HG03064 (cell line): ENCODE data around the gene NCAM1.
"Not testable (repeated sequence)": the region's sequence is repeated elsewhere in the genome, so short reads cannot be mapped to it uniquely, and the experiment has no call there.

Experiments used
- ATAC-seq: cut with Tn5 transposase; IDR thresholded peaks from one replicate; pipeline ENCODE4 v1.9.1; 2021; ENCODE audit warnings: low read depth; ENCODE audit not compliant: unreplicated experiment

NCAM1 gene

DNA sequence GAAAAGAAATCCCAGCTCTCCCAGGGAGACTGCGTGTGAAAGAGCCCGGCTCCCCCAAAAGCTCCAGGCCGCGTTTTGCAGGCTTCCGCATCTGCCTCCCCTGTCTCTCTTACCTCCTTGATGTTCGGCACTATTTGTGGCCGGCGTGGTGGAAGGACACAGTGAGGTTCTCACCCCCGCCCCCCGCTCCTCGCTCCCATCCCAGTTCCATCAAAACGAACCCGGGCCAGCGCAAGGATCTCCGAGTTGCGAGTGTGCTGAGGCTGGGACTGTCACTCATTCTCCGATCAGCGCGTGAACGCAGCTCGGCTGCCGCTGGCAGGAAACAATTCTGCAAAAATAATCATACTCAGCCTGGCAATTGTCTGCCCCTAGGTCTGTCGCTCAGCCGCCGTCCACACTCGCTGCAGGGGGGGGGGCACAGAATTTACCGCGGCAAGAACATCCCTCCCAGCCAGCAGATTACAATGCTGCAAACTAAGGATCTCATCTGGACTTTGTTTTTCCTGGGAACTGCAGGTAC lies at the start of gene NCAM1:
NCAM1 (plus strand) TSS at position 275 of the 523 bp plus-strand sequence.
- ATAC-seq = no peak

DNA sequence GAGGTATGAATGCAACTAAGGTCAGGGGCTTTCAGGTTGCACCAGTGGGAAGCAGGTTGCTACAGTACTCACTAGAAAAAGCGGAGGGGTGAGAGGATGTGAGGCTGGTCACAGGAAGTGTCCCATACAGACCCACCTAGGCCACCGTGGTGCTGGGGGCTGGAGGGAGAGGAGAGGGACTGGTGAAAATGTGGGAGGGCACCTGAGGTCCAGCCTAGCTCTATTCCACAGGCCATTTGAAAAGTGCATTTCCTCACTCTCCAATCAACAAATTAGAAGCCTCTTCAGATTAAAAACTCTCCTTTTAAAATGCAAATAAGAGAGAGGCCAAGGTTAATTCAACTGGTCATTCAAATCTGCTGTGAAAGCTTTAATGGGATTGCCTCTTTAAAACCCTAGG lies 38.6 kb upstream of the NCAM1 start:
- no peak for ATAC-seq

DNA sequence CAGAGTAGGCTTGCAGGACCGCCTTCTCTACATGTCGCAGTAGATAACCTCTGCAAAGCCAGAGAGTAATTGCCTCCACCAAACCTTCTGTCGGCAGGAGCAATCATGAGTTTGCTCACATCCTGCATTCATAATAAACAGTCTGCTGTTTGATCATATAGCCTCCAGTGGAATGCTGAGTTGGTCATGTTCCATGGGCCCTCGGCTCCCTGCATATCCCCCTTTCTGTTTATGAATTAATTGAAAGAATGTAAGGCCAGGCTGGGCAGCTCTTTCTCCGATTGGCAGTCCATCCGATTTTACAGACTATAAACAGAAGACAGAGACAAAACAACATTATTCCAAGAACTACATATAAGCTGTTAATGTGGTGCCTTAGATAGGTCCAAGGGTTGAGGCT lies 36.4 kb upstream of the NCAM1 start:
- ATAC-seq = not testable (repeated sequence)

- no peak for ATAC-seq
These were observed 35.5 kb upstream of the NCAM1 start for GRCh38 chr11:112925516-112926310.

DNA sequence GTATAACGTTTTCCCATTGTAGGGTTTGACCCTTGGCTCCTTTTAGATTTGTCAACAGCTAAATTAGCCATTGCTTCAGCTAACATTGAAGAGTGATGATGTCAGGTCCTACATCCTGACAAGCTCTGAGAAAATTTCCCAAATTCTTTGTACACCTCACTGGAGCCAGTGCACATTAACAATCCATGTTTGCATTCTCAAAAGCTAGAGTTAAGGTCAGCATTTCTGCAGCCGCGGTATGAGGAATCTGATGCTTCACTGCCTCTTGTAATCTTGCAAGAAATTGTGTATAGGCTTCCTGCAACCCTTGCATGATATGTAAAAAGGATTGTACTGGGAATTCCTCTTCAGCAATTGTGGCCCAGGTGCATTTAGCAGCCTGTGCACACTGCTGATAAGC lies 33.1 kb upstream of the NCAM1 start:
- no peak for ATAC-seq

GRCh38 chr11:112929432-112929831 lies 31.8 kb upstream of the NCAM1 start:
- no peak for ATAC-seq

- no peak for ATAC-seq
These were observed 29.5 kb upstream of the NCAM1 start for GRCh38 chr11:112931703-112932102.

DNA sequence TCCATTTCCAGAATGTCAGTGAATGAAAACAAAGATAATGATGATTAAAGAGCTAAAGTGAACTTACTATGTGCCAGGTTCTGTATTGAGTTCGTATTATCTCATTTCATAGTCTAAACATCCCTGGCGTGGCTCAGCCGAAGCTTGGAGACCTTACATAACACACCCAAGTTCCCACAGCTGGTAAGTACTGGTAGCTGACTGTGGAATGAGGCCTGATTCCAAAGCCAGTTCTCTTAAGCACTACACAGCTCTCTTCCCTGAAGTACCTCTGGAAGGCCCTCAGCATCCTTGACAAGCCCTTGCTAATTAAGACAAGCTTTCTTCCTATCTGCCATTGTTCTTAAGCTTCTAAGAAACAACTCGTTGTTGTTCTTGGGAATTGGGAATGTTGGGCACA lies 28.6 kb upstream of the NCAM1 start:
- ATAC-seq = no peak

DNA sequence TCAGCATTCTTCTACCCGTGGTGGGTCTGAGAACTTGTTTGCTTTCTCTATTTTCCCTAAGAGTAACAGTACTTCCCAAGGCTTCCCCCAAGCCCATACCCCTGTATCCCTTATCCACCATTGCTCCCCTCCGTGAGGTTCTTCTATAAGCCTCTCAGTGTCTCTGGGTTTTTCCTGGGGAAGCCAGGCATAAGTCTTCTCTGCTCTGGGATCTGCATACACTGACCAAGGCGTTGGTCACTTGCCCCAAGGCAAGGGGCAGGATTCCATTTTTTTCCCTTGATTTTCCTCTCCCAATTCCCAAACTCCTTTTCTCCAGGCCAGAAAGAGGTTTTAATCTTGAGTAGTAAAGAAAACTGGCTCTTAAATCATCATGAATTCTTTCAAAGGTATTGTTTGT lies 27.2 kb upstream of the NCAM1 start:
- ATAC-seq = no peak

DNA sequence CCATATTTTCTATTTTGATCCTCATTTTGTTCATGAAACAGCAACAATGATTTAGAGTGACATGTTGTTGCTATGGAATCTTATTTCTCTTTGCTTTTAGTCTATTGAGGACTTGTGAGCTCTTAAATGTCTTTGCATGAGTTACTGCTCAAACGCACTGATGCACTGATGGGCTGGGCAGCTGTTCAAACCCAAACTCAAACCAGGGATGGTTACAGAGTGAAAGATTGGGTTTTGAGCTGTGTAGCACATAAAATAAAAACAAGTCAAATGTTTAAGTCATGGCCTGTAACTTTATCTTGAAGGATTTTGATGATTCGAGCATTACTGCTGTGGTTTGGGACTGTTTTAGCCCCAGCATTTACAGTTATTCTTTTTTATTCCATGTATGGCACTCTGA lies 20.1 kb upstream of the NCAM1 start:
- ATAC-seq = no peak

DNA sequence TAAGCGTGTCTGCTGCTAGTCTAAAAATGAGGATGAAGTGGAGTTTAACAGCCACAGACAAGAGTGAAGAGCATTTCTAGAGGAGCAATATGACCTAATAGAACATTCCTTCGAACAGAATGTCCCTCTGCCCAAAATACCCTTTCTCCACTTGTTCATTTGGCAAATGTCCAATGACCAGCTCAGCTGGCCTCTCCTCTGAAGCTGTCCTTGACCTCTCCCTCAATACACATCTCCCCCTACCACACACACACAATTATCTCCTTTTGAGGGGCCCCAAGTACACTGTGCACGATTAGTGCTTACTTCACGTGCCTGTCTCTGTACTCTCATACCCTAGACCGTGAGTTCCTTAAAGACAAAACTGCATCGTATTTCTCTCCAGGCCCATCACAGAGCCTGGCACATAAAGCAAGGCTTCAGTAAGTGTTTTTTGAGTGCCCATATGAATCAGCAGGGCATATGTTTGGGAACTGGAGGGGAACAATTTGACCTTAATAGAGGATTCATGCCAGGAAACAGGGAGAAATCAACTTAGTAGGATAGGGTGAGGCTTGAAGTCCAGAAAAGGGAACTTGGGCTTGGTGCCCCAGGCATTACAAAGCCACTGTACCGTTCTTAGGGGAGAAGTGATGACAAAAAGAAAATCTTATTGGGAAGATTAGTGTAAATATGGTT lies 18.1 kb upstream of the NCAM1 start:
- ATAC-seq = no peak

DNA sequence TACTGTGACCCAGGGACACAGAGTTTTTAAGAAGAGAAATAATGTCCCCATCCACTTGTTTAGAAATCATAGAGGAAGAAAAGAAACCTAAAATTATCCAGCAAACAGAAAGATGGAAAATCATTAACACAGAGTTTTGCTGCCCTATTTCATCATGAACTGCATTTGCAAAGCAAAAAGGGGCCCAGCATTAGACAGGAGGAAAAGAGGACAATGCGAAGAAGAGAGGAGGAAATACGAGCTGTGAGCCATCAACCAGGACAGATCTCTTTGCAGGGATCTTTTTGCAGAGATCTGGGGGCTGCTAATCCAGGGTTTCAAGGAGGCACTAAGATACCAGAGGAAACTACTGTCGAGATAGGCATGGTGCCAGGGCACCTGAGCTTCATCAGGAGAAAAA lies 14.4 kb upstream of the NCAM1 start:
- no peak for ATAC-seq

- ATAC-seq = no peak
These were observed 11.2 kb upstream of the NCAM1 start for GRCh38 chr11:112949781-112950575.

GRCh38 chr11:112958670-112959069 lies 2.5 kb upstream of the NCAM1 start:
- ATAC-seq = no peak

DNA sequence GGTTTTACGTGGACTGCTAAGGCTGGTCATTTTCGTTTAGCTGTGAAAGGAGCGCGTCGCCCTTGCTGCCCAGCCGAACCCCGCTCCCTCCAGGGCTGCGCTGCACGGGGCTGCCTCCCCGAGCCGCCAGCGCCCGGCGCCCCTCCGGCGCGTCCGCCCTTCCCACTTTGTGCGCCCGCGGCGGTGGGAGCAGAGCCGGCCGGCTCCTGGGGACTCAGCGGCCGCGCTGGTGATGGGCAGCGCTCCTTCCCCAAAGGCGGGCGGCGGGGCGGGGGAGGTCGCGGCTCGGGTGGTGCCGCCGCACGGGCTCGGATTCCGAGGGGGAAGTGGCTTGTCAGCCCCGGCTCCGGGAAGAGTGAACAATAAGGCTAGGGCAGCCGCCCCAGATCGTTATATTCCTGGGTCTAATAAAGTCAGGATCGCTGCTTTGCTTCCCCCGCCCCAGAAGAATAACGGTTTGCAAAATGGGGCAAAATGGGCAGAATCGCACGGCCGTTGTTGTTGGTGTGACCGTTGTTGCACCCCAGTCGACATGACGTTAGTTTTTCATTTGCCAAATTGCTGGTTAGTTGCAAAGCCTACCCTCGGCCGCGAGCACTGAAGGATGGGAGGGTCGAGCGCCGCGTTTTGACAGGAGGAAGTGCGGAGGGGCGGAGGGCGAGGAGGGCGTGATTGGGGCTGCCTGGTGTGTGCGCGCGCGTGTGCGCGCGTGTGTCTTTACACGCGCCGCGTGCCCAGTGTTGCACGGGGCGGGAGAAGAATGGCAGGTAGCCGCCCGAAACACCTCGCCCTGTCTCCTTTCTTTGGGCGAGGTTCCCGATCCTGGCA lies 745 bp downstream of the NCAM1 start:
- no peak for ATAC-seq

- ATAC-seq = no peak
These were observed 1.6 kb downstream of the NCAM1 start for GRCh38 chr11:112962579-112963367.

GRCh38 chr11:112963368-112963955 lies 2.2 kb downstream of the NCAM1 start:
- ATAC-seq = no peak

- no peak for ATAC-seq
These were observed 4.4 kb downstream of the NCAM1 start for GRCh38 chr11:112965656-112966055.

- no peak for ATAC-seq
These were observed 5.3 kb downstream of the NCAM1 start for GRCh38 chr11:112966561-112966960.
